IPS DF 6.9 (cell line): Measurements from ENCODE around the gene TMEM144.
"Not testable (repeated sequence)": the region's sequence is repeated elsewhere in the genome, so short reads cannot be mapped to it uniquely, and the experiment has no call there.

ENCODE experiments used
- DNase-seq: peaks from one replicate; pipeline ENCODE4 v3.0.0-alpha.2; 2013; ENCODE audit warnings: low read depth, low spot score
- H3K27ac ChIP-seq: one replicate; pipeline ENCODE4 v1.5.1; 2013; ENCODE audit warnings: low read length, control low read depth
- H3K27me3 ChIP-seq: 2 replicates; pipeline ENCODE4 v1.6.1; 2013; ENCODE audit warnings: mild to moderate bottlenecking, low read length; ENCODE audit not compliant: control insufficient read depth, insufficient read depth
- H3K36me3 ChIP-seq: 2 replicates; pipeline ENCODE4 v1.6.1; 2013; ENCODE audit warnings: low read length; ENCODE audit not compliant: control insufficient read depth, insufficient read depth
- H3K4me1 ChIP-seq: 2 replicates; pipeline ENCODE4 v1.6.1; 2013; ENCODE audit warnings: low read length; ENCODE audit not compliant: control insufficient read depth, insufficient read depth
- H3K4me3 ChIP-seq: 2 replicates; pipeline ENCODE4 v1.5.1; 2013; ENCODE audit warnings: mild to moderate bottlenecking, low read length
- H3K9me3 ChIP-seq: 2 replicates; pipeline ENCODE4 v1.6.1; 2013; ENCODE audit warnings: low read length, inconsistent platforms; ENCODE audit not compliant: control insufficient read depth, insufficient read depth
- WGBS: extraction: QIAGEN DNeasy Blood & Tissue Kit; methylation state at CpG from one replicate; pipeline ENCODE4 v1.1.7; 2013; ENCODE audit warnings: mixed read lengths, missing lambda C conversion rate; ENCODE audit not compliant: insufficient read length, insufficient coverage; 5-methylcytosine and 5-hydroxymethylcytosine counted together

Gene TMEM144

DNA sequence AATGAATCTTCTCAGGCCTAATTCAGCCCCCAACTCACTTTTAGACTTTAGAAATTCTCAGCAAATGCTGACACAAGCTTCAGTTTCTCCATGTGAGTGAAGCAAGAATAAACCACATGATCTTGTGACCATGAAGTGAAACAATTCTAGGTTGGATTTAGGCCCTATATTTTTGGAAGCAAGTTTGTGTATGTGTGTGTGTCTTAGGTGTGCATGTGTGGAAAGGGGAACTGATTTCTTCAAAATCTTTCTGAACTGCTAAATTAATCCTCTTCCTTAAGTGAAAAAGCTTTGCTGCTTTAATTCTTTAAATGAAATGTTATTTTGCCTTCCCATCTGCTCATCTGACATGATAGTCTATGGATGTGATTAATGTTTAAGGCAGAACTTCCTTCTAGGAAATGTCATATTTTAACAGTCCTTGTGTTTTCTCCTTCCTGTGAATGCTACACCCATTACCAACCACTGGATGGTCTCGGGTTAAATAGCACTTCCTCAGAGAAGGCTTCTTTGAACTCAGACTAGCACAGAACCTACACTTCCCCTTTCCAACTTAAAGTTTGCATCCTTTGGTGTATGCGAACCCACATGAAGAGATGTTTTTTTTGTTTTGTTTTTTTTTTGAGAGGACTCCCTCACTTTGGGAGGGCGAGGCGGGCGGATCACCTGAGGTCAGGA is 1.2 kb upstream of the TMEM144 start:
- Histone ChIP-seq H3K4me3 (no peak overlapping the region), H3K4me1 (no peaks in the 10 kb centered on the region), H3K9me3 (no peaks in the 10 kb centered on the region), H3K27me3 (no peaks in the 10 kb centered on the region), H3K36me3 (no peaks in the 10 kb centered on the region), H3K27ac (no peak overlapping the region)
- WGBS: no CpG with 5 or more reads among the region's 5 CpGs
- no peak for DNase-seq

DNA sequence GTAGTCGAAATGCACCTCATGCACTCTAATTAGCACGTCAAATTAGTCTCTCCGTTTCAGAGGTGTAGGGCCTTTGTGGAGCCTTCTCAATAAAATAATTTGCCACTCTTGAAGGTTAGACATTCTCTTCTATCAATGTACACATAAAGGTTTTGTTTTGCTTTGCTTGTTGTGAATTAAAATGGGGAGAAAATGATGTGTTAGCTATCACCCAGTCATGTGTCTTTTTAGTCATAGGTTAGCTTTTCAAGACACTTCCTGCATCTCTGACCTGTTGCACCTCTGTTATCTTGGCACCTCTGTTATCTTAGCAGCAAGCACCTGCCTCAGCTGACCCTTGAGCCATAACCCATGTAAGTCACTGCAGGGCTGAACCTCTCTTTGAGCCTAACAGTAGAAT is 936 bp downstream of the TMEM144 start:
- H3K4me1 ChIP-seq: no peaks in the 10 kb centered on the region

DNA sequence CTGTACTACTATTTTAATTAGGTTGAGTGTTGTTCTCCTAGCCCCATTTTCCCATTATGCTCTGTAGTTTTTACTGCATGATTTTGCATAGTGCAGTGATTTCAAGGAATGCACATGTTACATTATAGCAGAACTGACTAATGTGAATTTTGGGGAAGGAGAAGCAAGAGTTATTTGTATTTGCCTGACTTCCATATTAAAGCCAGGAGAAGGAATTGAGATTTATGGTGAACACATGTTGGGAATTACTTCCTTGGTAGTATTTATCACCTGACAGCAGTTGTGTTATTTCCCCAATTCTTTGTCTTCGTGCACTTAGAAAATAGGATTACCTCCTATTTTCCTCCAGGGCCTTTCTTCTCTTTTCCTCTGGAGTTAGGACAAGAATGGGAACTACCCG is 3.2 kb downstream of the TMEM144 start:
- no peaks in the 10 kb centered on the region for H3K36me3 ChIP-seq
- no peak overlapping the region for H3K27ac ChIP-seq
- H3K9me3 ChIP-seq: no peaks in the 10 kb centered on the region
- WGBS: no CpG with 5 or more reads among the region's 2 CpGs
- DNase-seq: no peak
- H3K4me3 ChIP-seq: no peak overlapping the region
- H3K27me3 ChIP-seq: no peaks in the 10 kb centered on the region
- H3K4me1 ChIP-seq: no peaks in the 10 kb centered on the region

More for the DNA sequence above, 936 bp downstream of the TMEM144 start:
- Histone ChIP-seq H3K4me3 (no peak overlapping the region), H3K36me3 (no peaks in the 10 kb centered on the region), H3K27ac (no peak overlapping the region), H3K9me3 (no peaks in the 10 kb centered on the region), H3K27me3 (no peaks in the 10 kb centered on the region)
- WGBS: no CpG with 5 or more reads among the region's 3 CpGs
- no peak for DNase-seq

- H3K4me1 ChIP-seq: no peaks in the 10 kb centered on the region
- no peak overlapping the region for H3K4me3 ChIP-seq
- no peak overlapping the region for H3K27ac ChIP-seq
- no peaks in the 10 kb centered on the region for H3K9me3 ChIP-seq
- WGBS: no CpG with 5 or more reads among the region's 1 CpG
- no peaks in the 10 kb centered on the region for H3K27me3 ChIP-seq
- no peaks in the 10 kb centered on the region for H3K36me3 ChIP-seq
- DNase-seq: no peak
Observed at GRCh38 chr4:158214856-158215255, 4.6 kb downstream of the TMEM144 start.

- Histone ChIP-seq H3K4me1 (no peaks in the 10 kb centered on the region), H3K4me3 (no peak overlapping the region), H3K27ac (no peak overlapping the region), H3K36me3 (no peaks in the 10 kb centered on the region), H3K9me3 (no peaks in the 10 kb centered on the region), H3K27me3 (no peaks in the 10 kb centered on the region)
- no peak for DNase-seq
- WGBS: no CpG with 5 or more reads among the region's 5 CpGs
Observed at GRCh38 chr4:158217763-158218162, 7.5 kb downstream of the TMEM144 start.

DNA sequence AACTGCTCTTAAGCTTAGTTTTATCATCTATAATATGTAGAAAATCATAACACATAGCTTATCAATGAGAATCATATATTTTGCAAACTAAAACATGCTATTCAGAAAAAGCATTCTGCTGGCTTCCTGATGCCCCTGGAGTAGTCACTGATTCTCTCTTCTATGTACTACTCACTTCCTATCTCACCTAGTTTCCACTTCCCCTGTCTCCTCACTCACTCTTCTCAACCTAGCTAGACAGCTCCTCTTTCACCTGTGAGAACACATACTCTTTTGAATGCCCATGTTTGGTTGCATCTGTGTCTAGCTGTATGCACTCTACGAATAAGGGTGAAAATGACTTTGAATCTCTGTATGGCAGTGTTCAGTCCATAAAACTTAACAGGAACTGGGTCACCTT is 9.3 kb downstream of the TMEM144 start:
- Histone ChIP-seq H3K4me3 (no peak overlapping the region), H3K27me3 (no peaks in the 10 kb centered on the region), H3K36me3 (no peaks in the 10 kb centered on the region), H3K9me3 (no peaks in the 10 kb centered on the region), H3K27ac (no peak overlapping the region), H3K4me1 (no peaks in the 10 kb centered on the region)
- DNase-seq: no peak
- no CpG with 5 or more reads among the region's 1 CpG for WGBS

- H3K4me1 ChIP-seq, H3K27me3 ChIP-seq, H3K4me3 ChIP-seq, H3K9me3 ChIP-seq, H3K27ac ChIP-seq, DNase-seq, H3K36me3 ChIP-seq: not testable (repeated sequence)
- WGBS: no CpG with 5 or more reads among the region's 4 CpGs
Observed at GRCh38 chr4:158224318-158224717, 14.0 kb downstream of the TMEM144 start.

GRCh38 chr4:158224999-158225398 is 14.7 kb downstream of the TMEM144 start:
- H3K9me3 ChIP-seq, H3K4me3 ChIP-seq, DNase-seq, H3K4me1 ChIP-seq, H3K27ac ChIP-seq, H3K27me3 ChIP-seq, H3K36me3 ChIP-seq: not testable (repeated sequence)
- no CpG with 5 or more reads among the region's 2 CpGs for WGBS

DNA sequence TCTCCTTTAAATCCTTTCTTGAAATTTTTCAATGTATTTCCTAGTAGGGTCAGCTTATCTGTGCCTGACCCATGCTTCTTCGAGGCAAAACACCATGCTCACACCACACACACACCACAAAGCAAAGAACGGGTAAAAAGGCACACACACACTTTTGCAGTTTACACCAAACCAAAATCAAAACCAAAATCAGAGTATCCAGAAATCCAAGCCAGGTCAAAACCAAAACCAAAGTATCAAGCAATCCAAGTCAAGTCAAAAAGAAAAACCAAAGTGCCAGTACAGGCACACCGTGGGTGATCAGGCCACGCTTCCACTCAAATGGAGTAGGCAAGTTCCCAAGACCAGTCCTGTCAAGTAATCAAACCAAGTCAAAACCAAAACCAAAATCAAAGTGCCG is 17.6 kb downstream of the TMEM144 start:
- not testable (repeated sequence) for H3K36me3 ChIP-seq, H3K9me3 ChIP-seq, H3K4me3 ChIP-seq, H3K27me3 ChIP-seq, DNase-seq, H3K27ac ChIP-seq, H3K4me1 ChIP-seq
- WGBS: no CpG with 5 or more reads among the region's 5 CpGs

- not testable (repeated sequence) for H3K4me3 ChIP-seq, H3K4me1 ChIP-seq, H3K9me3 ChIP-seq, H3K27me3 ChIP-seq, H3K36me3 ChIP-seq, H3K27ac ChIP-seq, DNase-seq
- no CpG with 5 or more reads among the region's 17 CpGs for WGBS
Observed at GRCh38 chr4:158228399-158228798, 18.1 kb downstream of the TMEM144 start.

GRCh38 chr4:158229768-158230167 is 19.5 kb downstream of the TMEM144 start:
- no peak overlapping the region for H3K4me3 ChIP-seq
- no peaks in the 10 kb centered on the region for H3K27me3 ChIP-seq
- H3K4me1 ChIP-seq: no peaks in the 10 kb centered on the region
- no peaks in the 10 kb centered on the region for H3K36me3 ChIP-seq
- no peak for DNase-seq
- WGBS: no CpG with 5 or more reads among the region's 5 CpGs
- no peaks in the 10 kb centered on the region for H3K9me3 ChIP-seq
- no peak overlapping the region for H3K27ac ChIP-seq
